HCT116 (cell line): ENCODE data around the gene PREB. TPM values are rescaled to one million over a fixed set of nuclear protein-coding genes. Genes with fewer than 3 reads are reported as not detected.

Experiments
- ATAC-seq: fragments of 200-7000 bp; cut with Tn5 transposase; 2 replicates; pipeline ENCODE4 v1.9.1; 2020; ENCODE audit warnings: mild to moderate bottlenecking, moderate library complexity
- BruUV-seq: library from RNA; stranded (reverse); fragments of 400-500 nt; replicated peaks from 2 replicates; lab custom pipeline; 2021; lab: Mats Ljungman, UMichigan
- CTCF ChIA-PET: fragments of 300-600 bp; sonication (Branson Sonifier 250); formaldehyde crosslinking; loops from one replicate; lab custom pipeline; 2021; ENCODE audit warnings: antibody characterized with exemption; lab: Charles Lee
- POLR2A ChIA-PET: fragments of 300-600, 350-600 bp; sonication (Branson Sonifier 250); formaldehyde crosslinking; loops from one replicate; lab custom pipeline; 2021; ENCODE audit warnings: antibody characterized with exemption; lab: Charles Lee
- RAD21 ChIA-PET, 2 experiments: fragments of 300-600 bp; sonication (Branson Sonifier 250); formaldehyde crosslinking; loops; one replicate each; lab custom pipeline; 2023; ENCODE audit warnings: low total read pairs in 2 of 2; ENCODE audit not compliant: uncharacterized antibody in 2 of 2, unreplicated experiment in 2 of 2, low non-redundant PET in 1 of 2; lab: Charles Lee
- DNase-seq: peaks from one replicate; pipeline ENCODE4 v3.0.0-alpha.2; 2010; ENCODE audit warnings: low read depth, low spot score
- H2AFZ ChIP-seq: fragments of 200-600 bp; shearing (Covaris generic), sonication (generic); 2 replicates; pipeline ENCODE4 v1.6.1; 2017; ENCODE audit warnings: low read depth, mixed run types, mixed read lengths, antibody characterized with exemption, low read length; ENCODE audit not compliant: poor library complexity, severe bottlenecking
- H3K27ac ChIP-seq: 2 replicates; pipeline ENCODE4 v1.5.1; 2012; ENCODE audit warnings: low read depth, low read length
- H3K27me3 ChIP-seq: fragments of 200-600 bp; sonication (generic); 2 replicates; pipeline ENCODE4 v1.6.1; 2016; ENCODE audit warnings: mixed run types, low read length, mixed read lengths; ENCODE audit not compliant: insufficient read depth
- H3K36me3 ChIP-seq, 2 experiments: fragments of 200-500 bp in 1 of 2; fragments of 200-600 bp in 1 of 2; sonication (Bioruptor generic) in 1 of 2; sonication (generic) in 1 of 2; 2 replicates each; pipeline versions ENCODE4 v1.5.1 to v1.6.1; 2014 to 2016; ENCODE audit warnings: low read length in 2 of 2, inconsistent platforms in 1 of 2, mixed read lengths in 1 of 2, mixed run types in 1 of 2; ENCODE audit not compliant: insufficient read depth in 2 of 2, control insufficient read depth in 1 of 2
- H3K4me1 ChIP-seq, 2 experiments: fragments of 200-600 bp in 1 of 2; sonication (generic) in 1 of 2; 2 replicates each; pipeline versions ENCODE4 v1.5.1 to v1.6.1; 2012 to 2017; ENCODE audit warnings: low read length in 2 of 2, inconsistent platforms in 1 of 2, mild to moderate bottlenecking in 1 of 2, mixed read lengths in 1 of 2, mixed run types in 1 of 2, moderate library complexity in 1 of 2; ENCODE audit not compliant: insufficient read depth in 2 of 2, control insufficient read depth in 1 of 2
- H3K4me2 ChIP-seq: fragments of 200-600 bp; sonication (generic); 2 replicates; pipeline ENCODE4 v1.6.1; 2017; ENCODE audit warnings: mixed run types, low read length, mixed read lengths
- H3K4me3 ChIP-seq, 2 experiments: fragments of 200-600 bp in 1 of 2; sonication (generic) in 1 of 2; replicated peaks in 1 of 2; 2 replicates each; pipeline ENCODE4 v1.5.1; 2011 to 2016; ENCODE audit warnings: low read length in 2 of 2, control low read depth in 1 of 2, low read depth in 1 of 2, mild to moderate bottlenecking in 1 of 2, mixed read lengths in 1 of 2, mixed run types in 1 of 2
- H3K79me2 ChIP-seq: fragments of 200-600 bp; sonication (generic); 2 replicates; pipeline ENCODE4 v1.6.1; 2017; ENCODE audit warnings: mild to moderate bottlenecking, mixed run types, low read length, moderate library complexity, mixed read lengths; ENCODE audit not compliant: insufficient read depth
- H3K9ac ChIP-seq: fragments of 200-600 bp; sonication (generic); 2 replicates; pipeline ENCODE4 v1.6.1; 2016; ENCODE audit warnings: low read length, mixed read lengths
- H3K9me2 ChIP-seq: fragments of 200-600 bp; sonication (generic), shearing (Covaris generic); 2 replicates; pipeline ENCODE4 v1.6.1; 2017; ENCODE audit warnings: mixed run types, mild to moderate bottlenecking, moderate library complexity; ENCODE audit not compliant: insufficient read depth
- H3K9me3 ChIP-seq, 2 experiments: fragments of 200-500 bp in 1 of 2; fragments of 200-600 bp in 1 of 2; sonication (Bioruptor generic) in 1 of 2; sonication (generic) in 1 of 2; 2 replicates each; pipeline ENCODE4 v1.6.1; 2014 to 2017; ENCODE audit warnings: low read length in 2 of 2, mixed read lengths in 2 of 2, inconsistent platforms in 1 of 2, low read depth in 1 of 2, mild to moderate bottlenecking in 1 of 2, mixed run types in 1 of 2, moderate library complexity in 1 of 2; ENCODE audit not compliant: control insufficient read depth in 1 of 2, insufficient read depth in 1 of 2
- H4K20me1 ChIP-seq: fragments of 200-600 bp; sonication (generic), shearing (Covaris generic); 2 replicates; pipeline ENCODE4 v1.6.1; 2017; ENCODE audit warnings: mixed run types, mild to moderate bottlenecking, moderate library complexity; ENCODE audit not compliant: insufficient read depth
- EGR1 ChIP-seq: IDR thresholded peaks from 2 replicates; pipeline ENCODE4 v1.6.1; 2012; ENCODE audit warnings: low read depth
- EZH2 ChIP-seq: fragments of 200-600 bp; sonication (generic); IDR thresholded peaks from 2 replicates; pipeline ENCODE4 v1.6.1; 2017; ENCODE audit warnings: antibody characterized with exemption, mixed run types
- SIN3A ChIP-seq: IDR thresholded peaks from 2 replicates; pipeline ENCODE4 v1.6.1; 2012; ENCODE audit warnings: low read depth
- SRF ChIP-seq: IDR thresholded peaks from 2 replicates; pipeline ENCODE4 v1.6.1; 2012; ENCODE audit warnings: low read depth
- intact Hi-C: fragments of 100-400 bp; cut with micrococcal nuclease; formaldehyde crosslinking; loops from 2 replicates; pipeline ENCODE4 v1.10.0; 2022
- total RNA-seq: library from RNA; stranded (reverse); gene quantifications from one replicate; pipeline ENCODE4 v1.2.1, GENCODE V29; 2021; ENCODE audit not compliant: unreplicated experiment
- TF ChIP-seq, protein P1 (sequence below): IDR thresholded peaks from 2 replicates; pipeline ENCODE4 v1.6.1; 2012; ENCODE audit warnings: low read depth
- TF ChIP-seq, protein P2 (sequence below), 3 experiments: fragments of 200-600 bp in 1 of 3; sonication (generic) in 1 of 3; IDR thresholded peaks in 2 of 3; conservative IDR thresholded peaks in 1 of 3; 2 replicates each; pipeline ENCODE4 v1.5.1; 2012 to 2017; ENCODE audit warnings: low read depth in 2 of 3, low read length in 2 of 3, antibody characterized with exemption in 1 of 3, borderline replicate concordance in 1 of 3, control low read depth in 1 of 3, mild to moderate bottlenecking in 1 of 3, mixed read lengths in 1 of 3, mixed run types in 1 of 3, moderate library complexity in 1 of 3; ENCODE audit not compliant: insufficient read depth in 1 of 3

Gene PREB
- total RNA-seq, 1 experiment from 2014 or later = 54.2 TPM

DNA sequence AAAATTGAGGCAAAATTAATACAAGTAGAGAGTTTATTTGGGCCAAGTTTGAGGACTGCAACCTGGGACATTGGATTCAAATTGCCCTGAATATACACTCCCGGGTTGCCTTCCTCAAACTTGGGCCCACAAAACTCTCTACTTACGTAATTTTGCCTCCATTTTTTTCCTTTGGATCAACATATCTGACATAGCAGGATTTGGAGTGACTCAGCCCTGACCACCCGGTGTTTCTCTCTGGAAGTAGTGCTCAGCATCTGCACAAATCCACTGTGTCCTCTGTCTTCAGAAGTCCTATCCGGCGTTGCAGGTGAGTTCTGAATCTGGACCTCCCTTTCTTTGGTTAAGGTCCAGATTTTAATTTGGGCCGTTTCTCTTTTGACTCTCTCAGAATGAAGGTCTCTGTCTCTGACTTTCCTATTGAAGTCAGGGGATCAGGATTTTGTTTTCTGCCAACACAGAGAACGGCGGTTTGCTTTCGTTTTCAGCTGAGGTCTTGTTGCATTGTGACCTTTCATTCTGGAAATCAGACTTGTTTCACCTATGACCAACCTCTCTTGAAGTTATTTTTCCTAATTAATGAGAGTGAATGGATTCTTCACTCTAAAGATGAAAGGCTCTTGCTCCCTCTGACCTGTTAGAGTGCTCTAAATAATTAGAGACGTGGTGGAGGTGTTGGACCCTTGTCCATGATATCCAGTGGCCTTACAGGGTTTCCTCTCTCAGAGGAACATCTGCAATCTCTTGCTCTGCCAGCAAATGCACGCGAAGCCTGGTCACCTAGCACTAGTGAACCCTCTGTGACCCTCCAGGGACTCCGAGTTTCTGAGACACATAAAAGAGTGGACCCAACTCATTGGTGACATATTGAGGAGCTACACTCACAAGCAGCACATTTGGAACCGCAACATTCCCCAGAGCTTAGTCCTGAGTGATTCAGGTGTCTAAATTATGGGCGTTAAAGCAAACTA is 28.0 kb upstream of the PREB start:
- no peak for ATAC-seq
- no peaks in the 10 kb centered on the region for H3K27me3 ChIP-seq
- H3K9me3 ChIP-seq = no peaks in the 10 kb centered on the region
- TF ChIP-seq, protein P1, sequence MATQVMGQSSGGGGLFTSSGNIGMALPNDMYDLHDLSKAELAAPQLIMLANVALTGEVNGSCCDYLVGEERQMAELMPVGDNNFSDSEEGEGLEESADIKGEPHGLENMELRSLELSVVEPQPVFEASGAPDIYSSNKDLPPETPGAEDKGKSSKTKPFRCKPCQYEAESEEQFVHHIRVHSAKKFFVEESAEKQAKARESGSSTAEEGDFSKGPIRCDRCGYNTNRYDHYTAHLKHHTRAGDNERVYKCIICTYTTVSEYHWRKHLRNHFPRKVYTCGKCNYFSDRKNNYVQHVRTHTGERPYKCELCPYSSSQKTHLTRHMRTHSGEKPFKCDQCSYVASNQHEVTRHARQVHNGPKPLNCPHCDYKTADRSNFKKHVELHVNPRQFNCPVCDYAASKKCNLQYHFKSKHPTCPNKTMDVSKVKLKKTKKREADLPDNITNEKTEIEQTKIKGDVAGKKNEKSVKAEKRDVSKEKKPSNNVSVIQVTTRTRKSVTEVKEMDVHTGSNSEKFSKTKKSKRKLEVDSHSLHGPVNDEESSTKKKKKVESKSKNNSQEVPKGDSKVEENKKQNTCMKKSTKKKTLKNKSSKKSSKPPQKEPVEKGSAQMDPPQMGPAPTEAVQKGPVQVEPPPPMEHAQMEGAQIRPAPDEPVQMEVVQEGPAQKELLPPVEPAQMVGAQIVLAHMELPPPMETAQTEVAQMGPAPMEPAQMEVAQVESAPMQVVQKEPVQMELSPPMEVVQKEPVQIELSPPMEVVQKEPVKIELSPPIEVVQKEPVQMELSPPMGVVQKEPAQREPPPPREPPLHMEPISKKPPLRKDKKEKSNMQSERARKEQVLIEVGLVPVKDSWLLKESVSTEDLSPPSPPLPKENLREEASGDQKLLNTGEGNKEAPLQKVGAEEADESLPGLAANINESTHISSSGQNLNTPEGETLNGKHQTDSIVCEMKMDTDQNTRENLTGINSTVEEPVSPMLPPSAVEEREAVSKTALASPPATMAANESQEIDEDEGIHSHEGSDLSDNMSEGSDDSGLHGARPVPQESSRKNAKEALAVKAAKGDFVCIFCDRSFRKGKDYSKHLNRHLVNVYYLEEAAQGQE = no peak
- intact Hi-C loops = no loop called here
- ChIA-PET RAD21 (no interaction called here), POLR2A (no interaction called here), CTCF (interaction anchor here (1.7 kb wide), 1 partner anchor 7 kb away, joined by 5 read pairs; no protein-coding TSS in a partner anchor)
- no peak overlapping the region for H3K27ac ChIP-seq
- no peak overlapping the region for H2AFZ ChIP-seq
- BruUV-seq = no TSS peak
- no peak for DNase-seq
- 0 out of 4 replicates have a peak, but pooled peaks cover 0 to 3% of the 10 kb centered on the region in 2 experiments for H3K4me1 ChIP-seq
- H3K4me3 ChIP-seq = no peak overlapping the region
- H3K4me2 ChIP-seq = no peak overlapping the region
- no peaks in the 10 kb centered on the region for H3K79me2 ChIP-seq
- H4K20me1 ChIP-seq = no peaks in the 10 kb centered on the region
- H3K9me2 ChIP-seq = no peaks in the 10 kb centered on the region
- no peaks in the 10 kb centered on the region for H3K36me3 ChIP-seq
- H3K9ac ChIP-seq = no peak overlapping the region

DNA sequence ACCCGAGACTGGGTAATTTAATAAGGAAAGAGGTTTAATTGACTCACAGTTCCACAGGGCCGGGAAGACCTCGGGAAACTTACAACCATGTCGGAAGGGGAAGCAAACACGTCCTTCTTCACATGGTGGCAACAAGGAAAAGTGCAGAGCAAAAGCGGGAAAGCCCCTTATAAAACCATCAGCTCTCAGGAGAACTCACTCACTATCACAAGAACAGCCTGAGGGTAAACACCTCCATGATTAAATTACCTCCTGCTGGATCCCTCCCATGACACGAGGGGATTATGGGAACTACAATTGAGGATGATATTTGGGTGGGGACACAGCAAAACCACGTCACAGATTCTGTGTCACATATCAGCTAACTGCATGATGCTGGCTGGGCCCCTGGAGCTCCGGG is 25.8 kb upstream of the PREB start:
- Histone ChIP-seq H3K9me2 (no peaks in the 10 kb centered on the region), H2AFZ (no peak overlapping the region), H3K9ac (no peak overlapping the region), H3K9me3 (no peaks in the 10 kb centered on the region), H3K27ac (no peak overlapping the region), H3K4me2 (no peak overlapping the region), H3K4me3 (no peak overlapping the region), H3K27me3 (no peaks in the 10 kb centered on the region), H3K36me3 (no peaks in the 10 kb centered on the region), H3K4me1 (0 out of 4 replicates have a peak, but pooled peaks cover 0 to 3% of the 10 kb centered on the region in 2 experiments), H3K79me2 (no peaks in the 10 kb centered on the region), H4K20me1 (no peaks in the 10 kb centered on the region)
- no peak for TF ChIP-seq EGR1
- TF ChIP-seq, protein P2, sequence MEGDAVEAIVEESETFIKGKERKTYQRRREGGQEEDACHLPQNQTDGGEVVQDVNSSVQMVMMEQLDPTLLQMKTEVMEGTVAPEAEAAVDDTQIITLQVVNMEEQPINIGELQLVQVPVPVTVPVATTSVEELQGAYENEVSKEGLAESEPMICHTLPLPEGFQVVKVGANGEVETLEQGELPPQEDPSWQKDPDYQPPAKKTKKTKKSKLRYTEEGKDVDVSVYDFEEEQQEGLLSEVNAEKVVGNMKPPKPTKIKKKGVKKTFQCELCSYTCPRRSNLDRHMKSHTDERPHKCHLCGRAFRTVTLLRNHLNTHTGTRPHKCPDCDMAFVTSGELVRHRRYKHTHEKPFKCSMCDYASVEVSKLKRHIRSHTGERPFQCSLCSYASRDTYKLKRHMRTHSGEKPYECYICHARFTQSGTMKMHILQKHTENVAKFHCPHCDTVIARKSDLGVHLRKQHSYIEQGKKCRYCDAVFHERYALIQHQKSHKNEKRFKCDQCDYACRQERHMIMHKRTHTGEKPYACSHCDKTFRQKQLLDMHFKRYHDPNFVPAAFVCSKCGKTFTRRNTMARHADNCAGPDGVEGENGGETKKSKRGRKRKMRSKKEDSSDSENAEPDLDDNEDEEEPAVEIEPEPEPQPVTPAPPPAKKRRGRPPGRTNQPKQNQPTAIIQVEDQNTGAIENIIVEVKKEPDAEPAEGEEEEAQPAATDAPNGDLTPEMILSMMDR (IDR thresholded peaks at IDR 0.05 in 2 of 3, conservative IDR thresholded peaks at IDR 0.05 in 1 of 3; ENCODE audit: borderline replicate concordance in 1 of 3, insufficient read depth in 1 of 3, low read depth in 2 of 3, low read length in 2 of 3) = no peak
- TF ChIP-seq SRF = no peak
- TF ChIP-seq EZH2 = no peak
- no peak for TF ChIP-seq SIN3A
- BruUV-seq = no TSS peak
- ATAC-seq (no peak), DNase-seq (no peak)
- ChIA-PET POLR2A (no interaction called here), CTCF (no interaction called here), RAD21 (no interaction called here)
- intact Hi-C loops = no loop called here
